ENCODE results near the gene HIC2.
"Not testable (repeated sequence)": the region's sequence is repeated elsewhere in the genome, so short reads cannot be mapped to it uniquely, and the experiment has no call there.

DNA sequence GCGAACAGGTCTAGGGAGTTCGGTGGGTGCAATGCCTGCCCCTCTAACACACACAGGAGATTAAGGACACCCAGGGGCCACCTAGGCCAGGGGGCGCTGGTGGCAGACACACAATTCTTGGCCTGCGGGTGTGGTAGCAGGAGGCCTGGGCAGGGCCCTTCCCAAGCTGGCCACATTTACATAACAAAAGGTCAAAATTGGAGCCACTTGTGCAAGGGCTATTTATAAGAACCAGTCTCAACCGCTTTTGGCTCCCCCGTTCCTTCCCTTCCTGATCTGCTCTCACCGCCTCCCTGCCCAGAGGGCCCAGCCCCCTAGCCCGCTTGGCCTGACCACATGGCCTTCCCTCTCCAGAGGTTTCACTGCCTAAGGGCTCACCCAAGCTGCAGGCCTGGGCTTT lies 75.1 kb downstream of the HIC2 start:
- TF ChIP-seq, protein P1, sequence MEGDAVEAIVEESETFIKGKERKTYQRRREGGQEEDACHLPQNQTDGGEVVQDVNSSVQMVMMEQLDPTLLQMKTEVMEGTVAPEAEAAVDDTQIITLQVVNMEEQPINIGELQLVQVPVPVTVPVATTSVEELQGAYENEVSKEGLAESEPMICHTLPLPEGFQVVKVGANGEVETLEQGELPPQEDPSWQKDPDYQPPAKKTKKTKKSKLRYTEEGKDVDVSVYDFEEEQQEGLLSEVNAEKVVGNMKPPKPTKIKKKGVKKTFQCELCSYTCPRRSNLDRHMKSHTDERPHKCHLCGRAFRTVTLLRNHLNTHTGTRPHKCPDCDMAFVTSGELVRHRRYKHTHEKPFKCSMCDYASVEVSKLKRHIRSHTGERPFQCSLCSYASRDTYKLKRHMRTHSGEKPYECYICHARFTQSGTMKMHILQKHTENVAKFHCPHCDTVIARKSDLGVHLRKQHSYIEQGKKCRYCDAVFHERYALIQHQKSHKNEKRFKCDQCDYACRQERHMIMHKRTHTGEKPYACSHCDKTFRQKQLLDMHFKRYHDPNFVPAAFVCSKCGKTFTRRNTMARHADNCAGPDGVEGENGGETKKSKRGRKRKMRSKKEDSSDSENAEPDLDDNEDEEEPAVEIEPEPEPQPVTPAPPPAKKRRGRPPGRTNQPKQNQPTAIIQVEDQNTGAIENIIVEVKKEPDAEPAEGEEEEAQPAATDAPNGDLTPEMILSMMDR (conservative IDR thresholded peaks at IDR 0.05): not testable (repeated sequence)
- TF ChIP-seq ZFX (IDR thresholded peaks at IDR 0.05): not testable (repeated sequence)
